Naive B cell (primary cell): ENCODE data around the gene KCNH3. TPM values are rescaled to one million over a fixed set of nuclear protein-coding genes. Genes with fewer than 3 reads are reported as not detected.

ENCODE experiments used
- ATAC-seq, 2 donors: fragments of 150-1000 bp; cut with Tn5 transposase; 2 replicates each; pipeline ENCODE4 v1.10.0; 2021; ENCODE audit warnings: low read depth in 2 of 2, mild to moderate bottlenecking in 2 of 2, moderate library complexity in 2 of 2
- DNase-seq: peaks from one replicate; pipeline ENCODE4 v3.0.0; 2022
- H3K27ac Mint-ChIP-seq, 6 donors: one replicate each; pipeline ENCODE4 v1.8.0; 2020 to 2022; ENCODE audit warnings: mild to moderate bottlenecking in 6 of 6, mixed read lengths in 6 of 6, moderate library complexity in 5 of 6, inconsistent platforms in 2 of 6
- H3K27me3 Mint-ChIP-seq, 3 donors: one replicate each; pipeline ENCODE4 v1.8.0; 2021 to 2022; ENCODE audit warnings: mixed read lengths in 3 of 3, mild to moderate bottlenecking in 1 of 3
- H3K36me3 Mint-ChIP-seq, 2 donors: one replicate each; pipeline ENCODE4 v1.8.0; 2020 to 2022; ENCODE audit warnings: mixed read lengths in 2 of 2, inconsistent platforms in 1 of 2, mild to moderate bottlenecking in 1 of 2
- H3K4me1 Mint-ChIP-seq, 3 donors: one replicate each; pipeline ENCODE4 v1.8.0; 2020 to 2022; ENCODE audit warnings: mixed read lengths in 3 of 3, inconsistent platforms in 1 of 3, mild to moderate bottlenecking in 1 of 3, moderate library complexity in 1 of 3
- H3K4me3 Mint-ChIP-seq, 8 donors: one replicate each; pipeline ENCODE4 v1.8.0; 2020 to 2022; ENCODE audit warnings: mild to moderate bottlenecking in 8 of 8, mixed read lengths in 8 of 8, moderate library complexity in 8 of 8, inconsistent platforms in 2 of 8
- H3K9me3 Mint-ChIP-seq, 7 donors: one replicate each; pipeline ENCODE4 v1.8.0; 2020 to 2022; ENCODE audit warnings: mixed read lengths in 7 of 7, mild to moderate bottlenecking in 5 of 7, inconsistent platforms in 2 of 7, moderate library complexity in 1 of 7
- polyA plus RNA-seq, 6 donors: library from polyadenylated mRNA; unstranded; fragments of 300-500 nt; fragmentation: Illumina TruSeq; gene quantifications; one replicate each; pipeline ENCODE4 v1.2.3, GENCODE V29; 2021; ENCODE audit warnings: low read depth in 6 of 6

The KCNH3 gene, protein sequence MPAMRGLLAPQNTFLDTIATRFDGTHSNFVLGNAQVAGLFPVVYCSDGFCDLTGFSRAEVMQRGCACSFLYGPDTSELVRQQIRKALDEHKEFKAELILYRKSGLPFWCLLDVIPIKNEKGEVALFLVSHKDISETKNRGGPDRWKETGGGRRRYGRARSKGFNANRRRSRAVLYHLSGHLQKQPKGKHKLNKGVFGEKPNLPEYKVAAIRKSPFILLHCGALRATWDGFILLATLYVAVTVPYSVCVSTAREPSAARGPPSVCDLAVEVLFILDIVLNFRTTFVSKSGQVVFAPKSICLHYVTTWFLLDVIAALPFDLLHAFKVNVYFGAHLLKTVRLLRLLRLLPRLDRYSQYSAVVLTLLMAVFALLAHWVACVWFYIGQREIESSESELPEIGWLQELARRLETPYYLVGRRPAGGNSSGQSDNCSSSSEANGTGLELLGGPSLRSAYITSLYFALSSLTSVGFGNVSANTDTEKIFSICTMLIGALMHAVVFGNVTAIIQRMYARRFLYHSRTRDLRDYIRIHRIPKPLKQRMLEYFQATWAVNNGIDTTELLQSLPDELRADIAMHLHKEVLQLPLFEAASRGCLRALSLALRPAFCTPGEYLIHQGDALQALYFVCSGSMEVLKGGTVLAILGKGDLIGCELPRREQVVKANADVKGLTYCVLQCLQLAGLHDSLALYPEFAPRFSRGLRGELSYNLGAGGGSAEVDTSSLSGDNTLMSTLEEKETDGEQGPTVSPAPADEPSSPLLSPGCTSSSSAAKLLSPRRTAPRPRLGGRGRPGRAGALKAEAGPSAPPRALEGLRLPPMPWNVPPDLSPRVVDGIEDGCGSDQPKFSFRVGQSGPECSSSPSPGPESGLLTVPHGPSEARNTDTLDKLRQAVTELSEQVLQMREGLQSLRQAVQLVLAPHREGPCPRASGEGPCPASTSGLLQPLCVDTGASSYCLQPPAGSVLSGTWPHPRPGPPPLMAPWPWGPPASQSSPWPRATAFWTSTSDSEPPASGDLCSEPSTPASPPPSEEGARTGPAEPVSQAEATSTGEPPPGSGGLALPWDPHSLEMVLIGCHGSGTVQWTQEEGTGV
- polyA plus RNA-seq, result under 1 TPM in 3 of 6 donors, not detected in 3; 0.09 to 0.33 (median 0.18) TPM

GRCh38 chr12:49538510-49539403, at the start of gene KCNH3:
Gene KCNH3 (plus strand): TSS chr12:49539030. CDS start chr12:49539417, 387 bp downstream.
- peak; percentile 79 to 82 for ATAC-seq

DNA sequence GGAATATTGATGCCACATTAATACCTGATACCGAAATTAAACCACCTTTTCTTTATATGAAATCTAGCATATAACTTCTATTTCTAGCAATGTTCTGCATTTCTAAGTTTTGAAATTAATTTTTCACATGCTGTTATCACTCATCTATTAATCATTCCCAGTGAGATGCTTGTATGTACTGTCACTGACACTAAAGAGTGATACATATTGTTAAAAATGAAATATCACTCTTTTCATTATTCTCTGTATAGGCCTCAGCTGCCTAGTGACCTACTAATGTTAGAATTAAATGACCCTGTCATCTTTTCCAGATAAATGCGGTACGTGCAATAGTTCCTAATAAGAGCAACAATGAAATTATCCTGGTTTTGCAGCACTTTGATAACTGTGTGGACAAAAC, 49.7 kb upstream of the KCNH3 start:
- Mint-ChIP-seq H3K27ac (peak overlapping the region in 1 of 6 donors; percentile 13), H3K27me3 (no peaks in the 10 kb centered on the region), H3K4me3 (no peak overlapping the region), H3K4me1 (no peaks in the 10 kb centered on the region), H3K9me3 (no peaks in the 10 kb centered on the region), H3K36me3 (peaks cover 0 to 11% of the 10 kb centered on the region in 2 donors)
- ATAC-seq (no peak), DNase-seq (no peak)

More at GRCh38 chr12:49538510-49539403, at the start of gene KCNH3:
- Mint-ChIP-seq H3K4me1 (peaks cover 31 to 53% (median 44%) of the 10 kb centered on the region in 3 donors), H3K27me3 (peaks cover 28 to 41% (median 39%) of the 10 kb centered on the region in 3 donors), H3K36me3 (no peaks in the 10 kb centered on the region), H3K4me3 (peak within 1 kb of the TSS; percentile 66 to 90 (median 87)), H3K9me3 (no peaks in the 10 kb centered on the region), H3K27ac (peak within 1 kb of the TSS in 4 of 6 donors; percentile 15 to 80 (median 60))
- peak; percentile 81 for DNase-seq

- no peak for ATAC-seq
- Mint-ChIP-seq H3K4me3 (no peak overlapping the region), H3K4me1 (no peaks in the 10 kb centered on the region)
Measured at GRCh38 chr12:49489720-49490119, 49.1 kb upstream of the KCNH3 start.

DNA sequence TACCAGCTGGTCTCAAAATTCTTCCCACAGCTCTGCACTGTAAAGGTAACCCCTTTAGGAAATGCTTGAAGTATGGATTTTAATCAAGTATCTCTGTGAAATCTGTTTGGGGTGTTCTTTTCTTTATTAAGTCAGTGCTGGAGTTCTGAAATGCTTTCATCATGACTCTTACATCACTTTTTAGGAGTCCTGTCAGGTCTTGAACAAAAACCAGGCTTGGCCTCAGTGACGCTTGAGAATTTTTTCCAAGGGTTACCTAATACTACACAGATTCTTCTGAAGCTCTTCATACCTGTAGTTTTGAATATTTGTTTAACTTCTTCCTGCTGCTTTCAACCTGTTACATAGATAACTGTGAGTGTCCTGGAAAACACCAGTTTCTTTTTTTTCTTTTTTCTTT, 47.0 kb upstream of the KCNH3 start:
- Mint-ChIP-seq H3K4me1 (no peaks in the 10 kb centered on the region), H3K27ac (no peak overlapping the region), H3K36me3 (peaks cover 0 to 14% of the 10 kb centered on the region in 2 donors), H3K9me3 (no peaks in the 10 kb centered on the region), H3K27me3 (no peaks in the 10 kb centered on the region), H3K4me3 (no peak overlapping the region)
- ATAC-seq, result no peak
- DNase-seq, result no peak

More at GRCh38 chr12:49489720-49490119, 49.1 kb upstream of the KCNH3 start:
- H3K27ac Mint-ChIP-seq, result no peak overlapping the region
- no peaks in the 10 kb centered on the region for H3K9me3 Mint-ChIP-seq
- no peak for DNase-seq
- H3K36me3 Mint-ChIP-seq, result peaks cover 0 to 11% of the 10 kb centered on the region in 2 donors
- H3K27me3 Mint-ChIP-seq, result no peaks in the 10 kb centered on the region

- DNase-seq, result no peak
- Mint-ChIP-seq H3K27ac (no peak overlapping the region), H3K27me3 (no peaks in the 10 kb centered on the region), H3K4me3 (no peak overlapping the region), H3K4me1 (no peaks in the 10 kb centered on the region), H3K36me3 (peaks cover 0 to 14% of the 10 kb centered on the region in 2 donors), H3K9me3 (no peaks in the 10 kb centered on the region)
- ATAC-seq, result no peak
Measured at GRCh38 chr12:49493900-49494299, 44.9 kb upstream of the KCNH3 start.

- no peak for DNase-seq
- no peak for ATAC-seq
- Mint-ChIP-seq H3K4me1 (peaks cover 0 to 4% (median 2%) of the 10 kb centered on the region in 3 donors), H3K36me3 (peaks cover 0 to 12% of the 10 kb centered on the region in 2 donors), H3K4me3 (no peak overlapping the region), H3K9me3 (no peaks in the 10 kb centered on the region), H3K27ac (no peak overlapping the region), H3K27me3 (no peaks in the 10 kb centered on the region)
Measured at GRCh38 chr12:49496417-49497360, 42.1 kb upstream of the KCNH3 start.

DNA sequence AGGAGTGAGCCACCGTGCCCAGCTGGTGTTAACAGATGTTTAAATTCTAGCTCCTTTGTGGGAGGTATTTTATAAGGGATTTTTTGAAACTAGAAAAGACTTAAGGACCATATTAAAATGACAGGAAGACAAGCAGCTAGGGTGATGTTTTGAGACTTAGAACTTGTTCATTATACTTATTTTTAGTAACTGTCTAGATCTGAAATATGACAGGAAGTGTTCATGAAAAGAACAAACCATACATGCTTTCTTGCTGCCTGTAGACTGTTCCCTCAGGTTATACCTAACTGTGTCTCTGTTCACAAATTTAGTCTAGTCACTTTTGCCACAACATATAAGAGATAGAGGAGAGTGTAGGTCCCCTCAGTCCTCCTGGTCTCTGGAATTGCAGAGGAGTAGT, 36.9 kb upstream of the KCNH3 start:
- peak overlapping the region in 2 of 6 donors; percentile 16 to 70 for H3K27ac Mint-ChIP-seq
- DNase-seq (no peak), ATAC-seq (no peak)
- H3K4me1 Mint-ChIP-seq, result peaks cover 0 to 15% (median 5%) of the 10 kb centered on the region in 3 donors
- H3K27me3 Mint-ChIP-seq, result no peaks in the 10 kb centered on the region
- H3K36me3 Mint-ChIP-seq, result peaks cover 0 to 15% of the 10 kb centered on the region in 2 donors
- no peak overlapping the region for H3K4me3 Mint-ChIP-seq
- no peaks in the 10 kb centered on the region for H3K9me3 Mint-ChIP-seq

GRCh38 chr12:49502590-49502989, 36.2 kb upstream of the KCNH3 start:
- ATAC-seq (no peak), DNase-seq (no peak)
- Mint-ChIP-seq H3K4me1 (peaks cover 0 to 15% (median 5%) of the 10 kb centered on the region in 3 donors), H3K36me3 (peaks cover 0 to 15% of the 10 kb centered on the region in 2 donors), H3K9me3 (no peaks in the 10 kb centered on the region), H3K4me3 (no peak overlapping the region), H3K27ac (peak overlapping the region in 1 of 6 donors; percentile 64), H3K27me3 (no peaks in the 10 kb centered on the region)

GRCh38 chr12:49503674-49504180, 35.1 kb upstream of the KCNH3 start:
- Mint-ChIP-seq H3K4me3 (no peak overlapping the region), H3K27me3 (no peaks in the 10 kb centered on the region), H3K9me3 (no peaks in the 10 kb centered on the region), H3K27ac (no peak overlapping the region), H3K4me1 (peaks cover 0 to 15% (median 5%) of the 10 kb centered on the region in 3 donors), H3K36me3 (peaks cover 0 to 15% of the 10 kb centered on the region in 2 donors)
- no peak for DNase-seq
- no peak for ATAC-seq

GRCh38 chr12:49505672-49506071, 33.2 kb upstream of the KCNH3 start:
- H3K9me3 Mint-ChIP-seq, result no peaks in the 10 kb centered on the region
- peaks cover 0 to 15% (median 5%) of the 10 kb centered on the region in 3 donors for H3K4me1 Mint-ChIP-seq
- ATAC-seq, result no peak
- no peak overlapping the region for H3K4me3 Mint-ChIP-seq
- H3K27ac Mint-ChIP-seq, result no peak overlapping the region
- peaks cover 0 to 10% of the 10 kb centered on the region in 2 donors for H3K36me3 Mint-ChIP-seq
- no peak for DNase-seq
- H3K27me3 Mint-ChIP-seq, result no peaks in the 10 kb centered on the region

- no peak overlapping the region for H3K4me3 Mint-ChIP-seq
- H3K9me3 Mint-ChIP-seq, result no peaks in the 10 kb centered on the region
- peaks cover 0 to 7% (median 0%) of the 10 kb centered on the region in 3 donors for H3K4me1 Mint-ChIP-seq
- ATAC-seq (no peak), DNase-seq (no peak)
- no peaks in the 10 kb centered on the region for H3K27me3 Mint-ChIP-seq
- peak overlapping the region in 1 of 6 donors; percentile 85 for H3K27ac Mint-ChIP-seq
- H3K36me3 Mint-ChIP-seq, result peaks cover 0 to 10% of the 10 kb centered on the region in 2 donors
Measured at GRCh38 chr12:49507139-49507538, 31.7 kb upstream of the KCNH3 start.
